Neural cell (in vitro differentiated cells): Measurements from ENCODE around the gene PNPLA2. TPM values are rescaled to one million over a fixed set of nuclear protein-coding genes. Genes with fewer than 3 reads are reported as not detected.

Source experiments
- H2AFZ ChIP-seq: fragments of 200-600, 300-800 bp; sonication (generic), shearing (Covaris generic); 2 replicates; pipeline ENCODE4 v1.6.0; 2014; ENCODE audit warnings: low read depth, mild to moderate bottlenecking, antibody characterized with exemption, low read length, moderate library complexity
- H3F3A ChIP-seq: fragments of 200-600 bp; shearing (Covaris generic); 2 replicates; pipeline ENCODE4 v1.6.1; 2016; ENCODE audit warnings: mild to moderate bottlenecking, moderate library complexity, mixed read lengths, antibody characterized with exemption, low read length; ENCODE audit not compliant: insufficient read depth, poor library complexity, severe bottlenecking
- H3K27ac ChIP-seq: fragments of 200-600, 300-800 bp; sonication (generic), shearing (Covaris generic); 2 replicates; pipeline ENCODE4 v1.5.1; 2014; ENCODE audit warnings: mild to moderate bottlenecking, low read length, moderate library complexity
- H3K27me3 ChIP-seq: fragments of 300-800, 200-600 bp; sonication (generic), shearing (Covaris generic); 2 replicates; pipeline ENCODE4 v1.6.0; 2014; ENCODE audit warnings: mild to moderate bottlenecking, low read depth, low read length, moderate library complexity; ENCODE audit not compliant: insufficient read depth
- H3K36me3 ChIP-seq: fragments of 300-800, 200-600 bp; sonication (generic), shearing (Covaris generic); 2 replicates; pipeline ENCODE4 v1.5.1; 2014; ENCODE audit warnings: mild to moderate bottlenecking, antibody characterized with exemption, low read length, moderate library complexity; ENCODE audit not compliant: insufficient read depth
- H3K4me2 ChIP-seq: fragments of 300-800, 200-600 bp; sonication (generic), shearing (Covaris generic); 2 replicates; pipeline ENCODE4 v1.6.0; 2014; ENCODE audit warnings: mild to moderate bottlenecking, low read length
- H3K4me3 ChIP-seq: fragments of 300-800, 200-600 bp; sonication (generic), shearing (Covaris generic); 2 replicates; pipeline ENCODE4 v1.5.1; 2014; ENCODE audit warnings: mild to moderate bottlenecking, low read length, moderate library complexity
- H3K79me2 ChIP-seq: fragments of 200-600 bp; shearing (Covaris generic); replicated peaks from 2 replicates; pipeline ENCODE4 v1.6.0; 2014; ENCODE audit warnings: mild to moderate bottlenecking, low read length, moderate library complexity; ENCODE audit not compliant: insufficient read depth
- H3K9ac ChIP-seq: fragments of 300-800, 200-600 bp; sonication (generic), shearing (Covaris generic); 2 replicates; pipeline ENCODE4 v1.6.1; 2016; ENCODE audit warnings: mild to moderate bottlenecking, low read length, mixed read lengths
- H3K9me2 ChIP-seq: fragments of 200-600 bp; shearing (Covaris generic); 2 replicates; pipeline ENCODE4 v1.6.1; 2016; ENCODE audit warnings: mild to moderate bottlenecking, low read length, mixed read lengths; ENCODE audit not compliant: insufficient read depth
- H3K9me3 ChIP-seq: fragments of 200-600, 300-800 bp; sonication (generic), shearing (Covaris generic); 2 replicates; pipeline ENCODE4 v1.6.1; 2016; ENCODE audit warnings: mild to moderate bottlenecking, mixed run types, low read length, moderate library complexity, mixed read lengths
- H4K20me1 ChIP-seq: fragments of 200-600 bp; shearing (Covaris generic); 2 replicates; pipeline ENCODE4 v1.6.1; 2016; ENCODE audit warnings: mild to moderate bottlenecking, mixed run types; ENCODE audit not compliant: insufficient read depth
- CTCF ChIP-seq: fragments of 450-650 bp; IDR thresholded peaks from 2 replicates; pipeline ENCODE4 v1.5.1; 2014; ENCODE audit warnings: antibody characterized with exemption, mild to moderate bottlenecking, moderate library complexity; ENCODE audit not compliant: poor library complexity, severe bottlenecking
- EP300 ChIP-seq: fragments of 450-650 bp; conservative IDR thresholded peaks from 2 replicates; pipeline ENCODE4 v1.6.1; 2014; ENCODE audit warnings: antibody characterized with exemption, mild to moderate bottlenecking, moderate library complexity; ENCODE audit not compliant: poor library complexity, severe bottlenecking
- EZH2 ChIP-seq: fragments of 200-600, 300-800 bp; shearing (Covaris generic), sonication (generic); IDR thresholded peaks from 2 replicates; pipeline ENCODE4 v1.6.1; 2014; ENCODE audit warnings: antibody characterized with exemption, low read length, borderline replicate concordance, mild to moderate bottlenecking; ENCODE audit not compliant: insufficient read depth, poor library complexity, severe bottlenecking
- MXI1 ChIP-seq: fragments of 450-650 bp; conservative IDR thresholded peaks from 2 replicates; pipeline ENCODE4 v1.6.1; 2014; ENCODE audit warnings: antibody characterized with exemption, mild to moderate bottlenecking; ENCODE audit not compliant: poor library complexity, severe bottlenecking
- POLR2AphosphoS5 ChIP-seq: IDR thresholded peaks from 2 replicates; pipeline ENCODE4 v1.6.1; 2012
- RAD21 ChIP-seq: fragments of 450-650 bp; conservative IDR thresholded peaks from 2 replicates; pipeline ENCODE4 v1.6.1; 2014; ENCODE audit warnings: antibody characterized with exemption, mild to moderate bottlenecking, moderate library complexity
- REST ChIP-seq: IDR thresholded peaks from 2 replicates; pipeline ENCODE4 v1.6.1; 2012; ENCODE audit warnings: borderline replicate concordance
- SMC3 ChIP-seq: fragments of 450-650 bp; conservative IDR thresholded peaks from 2 replicates; pipeline ENCODE4 v1.6.1; 2014; ENCODE audit warnings: antibody characterized with exemption, mild to moderate bottlenecking, moderate library complexity; ENCODE audit not compliant: poor library complexity
- TAF1 ChIP-seq: IDR thresholded peaks from 2 replicates; pipeline ENCODE4 v1.6.1; 2012; ENCODE audit warnings: low read depth
- polyA plus RNA-seq: library from polyadenylated mRNA; depleted of rRNA; stranded (reverse); fragments of >200 nt; gene quantifications from 2 replicates; pipeline ENCODE4 v1.2.3, GENCODE V29; 2014

The PNPLA2 gene
- polyA plus RNA-seq, 1 donor from 2014 or later: 7.8 TPM

- Histone ChIP-seq H3K27me3 (no peaks in the 10 kb centered on the region), H3K4me2 (no peak overlapping the region), H3K36me3 (no peaks in the 10 kb centered on the region), H3K9ac (no peak overlapping the region), H3K79me2 (no peaks in the 10 kb centered on the region), H4K20me1 (no peaks in the 10 kb centered on the region), H3K9me2 (no peaks in the 10 kb centered on the region), H3K4me3 (no peak overlapping the region), H3K9me3 (no peaks in the 10 kb centered on the region), H3F3A (no peaks in the 10 kb centered on the region), H2AFZ (no peak overlapping the region), H3K27ac (no peak overlapping the region)
- TF ChIP-seq POLR2AphosphoS5 (no peak), RAD21 (no peak), SMC3 (no peak), CTCF (no peak), EZH2 (no peak), TAF1 (no peak), REST (no peak), MXI1 (no peak), EP300 (no peak)
Measured at GRCh38 chr11:862081-862661, 43.5 kb downstream of the PNPLA2 start.

- Histone ChIP-seq H3F3A (no peaks in the 10 kb centered on the region), H3K36me3 (no peaks in the 10 kb centered on the region), H3K4me2 (no peak overlapping the region), H3K9me2 (no peaks in the 10 kb centered on the region), H4K20me1 (no peaks in the 10 kb centered on the region), H3K4me3 (no peak overlapping the region), H2AFZ (no peak overlapping the region), H3K9ac (no peak overlapping the region), H3K27ac (no peak overlapping the region), H3K27me3 (no peaks in the 10 kb centered on the region), H3K9me3 (no peaks in the 10 kb centered on the region), H3K79me2 (no peaks in the 10 kb centered on the region)
- TF ChIP-seq CTCF (no peak), SMC3 (no peak), TAF1 (no peak), RAD21 (no peak), POLR2AphosphoS5 (no peak), EZH2 (no peak), REST (no peak), MXI1 (no peak), EP300 (no peak)
Measured at GRCh38 chr11:862696-863022, 43.9 kb downstream of the PNPLA2 start.
